Smooth muscle cell (in vitro differentiated cells): ENCODE data around the gene TMEM184B. TPM values are rescaled to one million over a fixed set of nuclear protein-coding genes. Genes with fewer than 3 reads are reported as not detected.
A peak's percentile ranks its signal among the peaks of the same experiment; 100 is the strongest.

Experiments used
- DNase-seq: peaks from one replicate; lab custom pipeline; 2025; ENCODE audit not compliant: unreplicated experiment; lab: John Stamatoyannopoulos, UW
- H2AFZ ChIP-seq: fragments of 200-600 bp; sonication (generic); 2 replicates; pipeline ENCODE4 v1.6.0; 2016; ENCODE audit warnings: antibody characterized with exemption, low read depth, mild to moderate bottlenecking
- H3F3A ChIP-seq: fragments of 200-600 bp; sonication (generic); 2 replicates; pipeline ENCODE4 v1.6.0; 2017; ENCODE audit warnings: antibody characterized with exemption, low read depth
- H3K27ac ChIP-seq: fragments of 200-600 bp; sonication (generic); 2 replicates; pipeline ENCODE4 v1.5.1; 2016; ENCODE audit warnings: low read depth, mild to moderate bottlenecking
- H3K27me3 ChIP-seq: fragments of 200-600 bp; sonication (generic); 2 replicates; pipeline ENCODE4 v1.6.1; 2016; ENCODE audit warnings: low read depth, mild to moderate bottlenecking
- H3K36me3 ChIP-seq: fragments of 200-600 bp; sonication (generic); 2 replicates; pipeline ENCODE4 v1.5.1; 2016; ENCODE audit warnings: low read depth
- H3K4me1 ChIP-seq: fragments of 200-600 bp; sonication (generic); 2 replicates; pipeline ENCODE4 v1.5.1; 2016; ENCODE audit warnings: low read depth
- H3K4me2 ChIP-seq: fragments of 200-600 bp; sonication (generic); 2 replicates; pipeline ENCODE4 v1.6.0; 2016; ENCODE audit warnings: mild to moderate bottlenecking
- H3K4me3 ChIP-seq: fragments of 200-600 bp; sonication (generic); 2 replicates; pipeline ENCODE4 v1.5.1; 2016; ENCODE audit warnings: mild to moderate bottlenecking
- H3K79me2 ChIP-seq: fragments of 200-600 bp; sonication (generic); 2 replicates; pipeline ENCODE4 v1.6.0; 2016; ENCODE audit warnings: low read depth, mild to moderate bottlenecking
- H3K9ac ChIP-seq: fragments of 200-600 bp; sonication (generic); 2 replicates; pipeline ENCODE4 v1.6.0; 2016; ENCODE audit warnings: low read depth
- H3K9me3 ChIP-seq: fragments of 200-600 bp; sonication (generic); replicated peaks from 2 replicates; pipeline ENCODE4 v1.5.1; 2016; ENCODE audit warnings: low read depth
- H4K20me1 ChIP-seq: fragments of 200-600 bp; sonication (generic); 2 replicates; pipeline ENCODE4 v1.6.0; 2016; ENCODE audit warnings: low read depth
- WGBS: methylation state at CpG from one replicate; pipeline ENCODE4 v1.1.7; 2016; ENCODE audit warnings: low lambda C conversion rate; 5-methylcytosine and 5-hydroxymethylcytosine counted together
- polyA plus RNA-seq: library from polyadenylated mRNA; unstranded; fragments of >200 nt; fragmentation: Nextera tagmentation; extraction: Ambion mirVana; gene quantifications from 2 replicates; pipeline ENCODE4 v1.2.1, GENCODE V29; 2016
- total RNA-seq: library from RNA; depleted of rRNA; stranded (reverse); fragments of >200 nt; gene quantifications from 2 replicates; pipeline ENCODE4 v1.2.3, GENCODE V29; 2014
- TF ChIP-seq, protein P1 (sequence below): fragments of 200-600 bp; sonication (generic); IDR thresholded peaks from 2 replicates; pipeline ENCODE4 v1.5.1; 2017; ENCODE audit warnings: borderline replicate concordance, mild to moderate bottlenecking, antibody characterized with exemption; ENCODE audit not compliant: insufficient read depth, poor library complexity, severe bottlenecking

TMEM184B gene
- total and polyA plus RNA-seq, 2 experiments from 2014 or later, result 34.1 to 96.3 TPM

DNA sequence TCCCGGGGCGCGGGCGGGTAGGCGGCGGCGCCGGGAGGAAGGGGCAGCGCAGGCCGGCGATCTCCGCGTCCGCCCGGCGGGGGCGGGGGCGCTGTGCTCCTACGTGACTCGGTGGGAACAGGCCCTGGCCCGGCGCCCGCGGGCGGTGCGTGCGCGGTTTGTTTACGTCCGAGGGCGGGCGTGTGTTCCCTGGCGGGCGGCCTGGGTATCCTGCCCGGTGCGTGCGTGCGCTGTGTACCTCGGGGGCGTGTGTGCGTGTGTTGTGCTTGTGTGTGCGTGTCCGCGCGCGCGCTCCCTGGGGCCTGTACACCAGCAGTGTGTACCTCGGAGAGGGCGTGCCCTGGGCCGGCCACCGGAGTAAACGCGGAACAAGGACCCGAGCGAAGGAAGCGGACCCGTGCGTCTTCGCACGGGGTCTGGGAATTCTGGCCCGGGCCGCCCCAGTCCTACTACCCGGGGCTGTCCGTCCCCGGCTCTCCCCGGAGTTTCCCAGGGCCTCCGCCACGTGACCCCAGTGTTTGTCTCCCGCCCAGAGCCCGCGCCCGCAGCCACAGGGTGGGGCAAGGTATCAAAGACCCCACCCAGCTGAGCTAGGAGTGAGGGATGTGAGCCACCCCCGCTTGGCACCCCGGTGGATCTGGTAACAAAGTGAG lies 70.2 kb downstream of the TMEM184B start:
- Histone ChIP-seq H3K9ac (peak overlapping the region; percentile 100), H3K4me2 (peak overlapping the region; percentile 98), H2AFZ (no peak overlapping the region), H3K4me3 (peak overlapping the region; percentile 96), H4K20me1 (peaks cover 52% of the 10 kb centered on the region), H3K9me3 (no peaks in the 10 kb centered on the region), H3K4me1 (no peaks in the 10 kb centered on the region), H3K27me3 (no peaks in the 10 kb centered on the region), H3K79me2 (peaks cover 49% of the 10 kb centered on the region), H3K27ac (peak overlapping the region; percentile 97), H3K36me3 (no peaks in the 10 kb centered on the region), H3F3A (peaks cover 7% of the 10 kb centered on the region)
- whole genome bisulfite sequencing, result under 1% methylated on average over 50 of the region's 74 CpGs
- DNase-seq, result peak; percentile 63
- TF ChIP-seq, protein P1, sequence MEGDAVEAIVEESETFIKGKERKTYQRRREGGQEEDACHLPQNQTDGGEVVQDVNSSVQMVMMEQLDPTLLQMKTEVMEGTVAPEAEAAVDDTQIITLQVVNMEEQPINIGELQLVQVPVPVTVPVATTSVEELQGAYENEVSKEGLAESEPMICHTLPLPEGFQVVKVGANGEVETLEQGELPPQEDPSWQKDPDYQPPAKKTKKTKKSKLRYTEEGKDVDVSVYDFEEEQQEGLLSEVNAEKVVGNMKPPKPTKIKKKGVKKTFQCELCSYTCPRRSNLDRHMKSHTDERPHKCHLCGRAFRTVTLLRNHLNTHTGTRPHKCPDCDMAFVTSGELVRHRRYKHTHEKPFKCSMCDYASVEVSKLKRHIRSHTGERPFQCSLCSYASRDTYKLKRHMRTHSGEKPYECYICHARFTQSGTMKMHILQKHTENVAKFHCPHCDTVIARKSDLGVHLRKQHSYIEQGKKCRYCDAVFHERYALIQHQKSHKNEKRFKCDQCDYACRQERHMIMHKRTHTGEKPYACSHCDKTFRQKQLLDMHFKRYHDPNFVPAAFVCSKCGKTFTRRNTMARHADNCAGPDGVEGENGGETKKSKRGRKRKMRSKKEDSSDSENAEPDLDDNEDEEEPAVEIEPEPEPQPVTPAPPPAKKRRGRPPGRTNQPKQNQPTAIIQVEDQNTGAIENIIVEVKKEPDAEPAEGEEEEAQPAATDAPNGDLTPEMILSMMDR, result peak; percentile 23

DNA sequence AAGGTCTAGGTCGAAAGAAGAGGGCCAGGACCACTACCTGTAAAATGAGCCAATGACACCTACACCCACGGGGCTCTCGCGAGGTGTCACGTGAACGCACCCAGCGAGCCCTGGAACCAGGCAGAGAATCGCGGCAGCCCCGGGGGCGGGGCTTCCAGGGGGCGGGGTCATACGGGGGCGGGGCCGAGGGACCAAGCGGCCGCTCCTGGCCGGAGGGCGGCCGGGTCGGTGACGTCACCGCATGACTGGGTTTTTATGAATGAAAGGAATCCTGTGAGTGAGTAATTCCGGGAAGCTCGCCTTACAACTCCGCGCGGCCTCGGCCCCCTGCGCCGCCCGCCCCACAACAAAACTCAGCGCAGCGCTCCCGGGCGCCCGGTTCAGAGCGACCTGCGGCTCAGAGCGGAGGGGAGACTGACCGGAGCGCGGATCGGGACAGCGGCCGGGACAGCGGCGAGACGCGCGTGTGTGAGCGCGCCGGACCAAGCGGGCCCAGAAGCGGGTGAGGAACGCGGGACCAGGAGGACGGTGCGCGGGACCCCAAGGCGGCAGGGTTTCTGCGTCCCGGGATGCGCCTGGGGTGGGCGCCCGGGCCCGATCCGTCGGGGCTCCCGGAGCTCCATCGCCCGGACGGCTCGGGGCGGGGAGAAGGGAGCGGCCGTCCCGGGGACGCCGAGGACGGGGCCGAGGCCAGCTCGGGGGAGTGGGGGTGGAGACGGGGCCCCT lies 70.9 kb downstream of the TMEM184B start, which contains the start of gene MAFF:
TSS of gene MAFF (plus strand) at position 284 of the 726 bp plus-strand sequence. CDS start 11,860 bp downstream, outside the sequence.
- Histone ChIP-seq H3K9ac (peak within 1 kb of the TSS; percentile 100), H3F3A (peaks cover 7% of the 10 kb centered on the region), H3K79me2 (peaks cover 44% of the 10 kb centered on the region), H3K27ac (peak within 1 kb of the TSS; percentile 97), H3K27me3 (no peaks in the 10 kb centered on the region), H3K36me3 (no peaks in the 10 kb centered on the region), H3K4me2 (peak within 1 kb of the TSS; percentile 98), H4K20me1 (peaks cover 45% of the 10 kb centered on the region), H3K4me1 (no peaks in the 10 kb centered on the region), H2AFZ (peak within 1 kb of the TSS; percentile 16), H3K9me3 (no peaks in the 10 kb centered on the region), H3K4me3 (peak within 1 kb of the TSS; percentile 96)
- DNase-seq, result peak; percentile 95
- TF ChIP-seq, protein P1, result no peak
- 1% methylated on average over 53 of the region's 85 CpGs for WGBS

DNA sequence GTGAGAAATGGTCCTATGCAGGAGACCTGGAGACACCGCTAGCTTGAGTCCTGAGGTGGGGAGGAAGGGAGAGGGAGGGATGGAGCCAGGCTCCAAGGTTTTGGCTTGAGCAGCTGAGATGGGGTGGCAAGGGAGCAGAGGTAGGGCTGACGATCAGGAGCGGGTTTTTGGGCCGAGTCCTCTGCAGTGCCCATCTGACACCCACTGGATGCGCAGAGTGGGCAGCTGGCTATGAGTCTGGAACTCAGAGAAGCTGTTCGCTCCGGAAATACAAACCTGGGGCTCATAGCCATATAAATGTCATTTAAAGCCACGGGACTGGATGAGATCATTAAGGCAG lies 71.5 kb downstream of the TMEM184B start:
- WGBS, result 30% methylated on average over 8 of the region's 8 CpGs

More for the DNA sequence above, 71.5 kb downstream of the TMEM184B start:
- Histone ChIP-seq H4K20me1 (peaks cover 40% of the 10 kb centered on the region), H3K79me2 (peaks cover 39% of the 10 kb centered on the region), H2AFZ (peak overlapping the region; percentile 16), H3K27ac (peak overlapping the region; percentile 42), H3K9ac (peak overlapping the region; percentile 27), H3F3A (peaks cover 7% of the 10 kb centered on the region), H3K9me3 (no peaks in the 10 kb centered on the region), H3K4me2 (peak overlapping the region; percentile 75), H3K4me3 (peak overlapping the region; percentile 96), H3K36me3 (no peaks in the 10 kb centered on the region), H3K4me1 (no peaks in the 10 kb centered on the region), H3K27me3 (no peaks in the 10 kb centered on the region)
- TF ChIP-seq, protein P1, result no peak
- no peak for DNase-seq
